ENCODE measurements around the gene RPAP3.

RPAP3 gene

DNA sequence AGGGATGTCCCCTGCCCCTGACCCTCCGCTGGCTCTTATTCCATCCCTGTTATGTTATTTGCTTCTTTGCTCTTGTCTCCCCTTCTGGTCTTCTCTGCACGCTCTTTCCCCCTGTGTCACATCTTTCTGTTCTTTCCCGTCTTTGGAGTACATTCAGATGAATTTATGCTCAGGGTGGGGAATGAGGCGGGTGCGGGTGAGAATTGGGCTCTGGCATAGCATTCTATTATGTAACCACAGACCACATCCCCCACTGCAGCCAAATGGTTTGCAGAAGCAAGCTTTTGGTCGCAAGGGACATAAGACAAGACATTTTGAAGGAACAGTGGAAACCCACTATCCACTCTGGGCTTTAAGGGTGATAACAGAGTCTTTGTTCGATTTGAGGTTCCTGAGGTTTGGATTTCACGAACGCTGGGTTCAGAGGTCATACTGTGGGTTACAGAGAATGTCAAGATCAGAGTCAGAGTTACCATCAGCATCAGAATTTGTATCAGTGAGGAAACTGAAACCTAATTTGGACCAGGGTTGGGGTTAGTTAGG is 15.7 kb upstream of the RPAP3 start:
- DNase-seq (ENCODE audit: low read depth): no peak

GRCh38 chr12:47718531-47718930 is 12.7 kb upstream of the RPAP3 start:
- DNase-seq (ENCODE audit: low read depth): no peak

GRCh38 chr12:47717443-47718193 is 11.8 kb upstream of the RPAP3 start:
- DNase-seq (ENCODE audit: low read depth): peak; percentile 90

- DNase-seq (ENCODE audit: low read depth): no peak
Measured at GRCh38 chr12:47717046-47717442, 11.2 kb upstream of the RPAP3 start.

DNA sequence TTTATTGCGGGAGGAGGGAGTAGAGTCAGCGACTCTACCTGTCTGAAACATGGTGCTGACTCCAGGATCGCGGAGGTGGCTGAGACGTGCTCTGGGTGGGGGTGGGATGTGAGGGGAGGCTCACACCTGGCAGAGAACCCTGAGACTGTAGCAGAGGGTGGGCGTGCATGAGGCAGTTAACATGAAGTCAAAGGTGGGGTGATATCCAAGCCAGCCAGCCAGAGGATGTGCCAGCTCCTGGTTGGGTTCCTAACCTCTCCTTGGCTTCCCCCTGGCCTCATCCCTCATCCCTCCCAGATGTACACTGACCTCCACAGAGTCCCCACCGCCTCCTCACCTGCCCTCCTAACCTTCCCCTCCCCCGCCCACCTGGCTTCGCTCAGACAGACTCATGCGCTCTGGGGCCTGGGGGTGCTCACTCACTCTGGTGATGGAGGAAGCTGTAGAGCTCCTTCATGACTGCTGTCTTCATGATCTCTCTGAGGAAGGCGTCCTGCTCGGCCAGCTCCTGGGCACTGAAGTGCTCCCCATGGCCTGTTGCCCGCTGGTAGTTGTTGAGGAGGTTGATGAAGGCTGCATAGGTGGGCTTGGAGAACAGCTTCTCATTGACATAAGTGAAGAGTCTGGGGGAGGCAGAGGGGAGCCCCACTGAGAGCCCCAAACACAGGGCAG is 10.2 kb upstream of the RPAP3 start:
- DNase-seq (ENCODE audit: low read depth): no peak

DNA sequence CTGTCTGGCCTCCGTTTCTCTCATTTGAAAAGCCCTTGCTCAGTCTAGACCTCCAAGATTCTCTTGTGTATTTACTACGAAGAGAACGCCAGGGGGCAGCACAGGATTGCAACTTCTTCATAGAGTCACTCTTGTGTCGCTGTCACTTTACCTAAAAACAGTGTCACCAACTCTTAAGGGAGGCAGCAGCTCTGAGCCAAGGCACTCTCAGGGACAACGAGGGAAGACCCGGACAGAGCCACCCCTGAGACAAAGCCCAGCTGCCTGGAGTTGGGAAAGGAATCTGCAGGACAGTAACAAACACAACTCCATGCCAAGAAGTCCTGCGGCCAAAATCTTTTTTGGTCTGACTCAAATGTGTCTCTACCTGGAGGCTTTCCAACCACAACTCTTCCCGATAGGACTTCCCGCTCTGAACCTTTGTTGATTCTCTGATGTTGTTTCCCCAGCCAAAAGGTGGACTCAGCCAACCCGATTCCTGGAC is 9.6 kb upstream of the RPAP3 start:
- peak; percentile 78 for DNase-seq (ENCODE audit: low read depth)

DNA sequence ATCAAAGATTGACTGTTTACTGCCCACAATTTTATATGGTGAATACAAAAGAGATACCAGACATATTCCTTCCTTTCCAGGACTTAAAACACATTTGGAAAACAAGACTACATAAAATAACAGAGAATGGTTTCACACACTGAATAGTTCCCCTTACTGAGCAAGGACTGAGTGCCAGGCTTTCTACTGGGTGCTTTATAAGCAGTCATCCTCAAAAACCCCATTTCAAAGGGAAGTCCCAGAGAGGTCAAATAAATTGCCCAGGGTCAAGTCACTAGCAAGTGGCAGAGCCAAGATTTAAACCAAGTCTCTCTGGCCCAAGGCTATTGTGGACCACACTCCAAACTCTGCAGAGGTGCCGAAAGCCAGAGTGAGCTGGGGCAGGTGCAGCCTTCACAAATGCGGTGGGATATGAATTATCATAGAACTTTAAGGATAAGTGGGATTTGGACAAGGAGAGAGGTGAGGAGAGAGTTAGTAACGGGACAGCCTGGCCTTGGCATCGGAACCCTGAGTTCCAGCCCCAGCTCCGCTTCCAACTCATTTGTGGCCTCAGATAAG is 9.1 kb upstream of the RPAP3 start:
- no peak for DNase-seq (ENCODE audit: low read depth)

DNA sequence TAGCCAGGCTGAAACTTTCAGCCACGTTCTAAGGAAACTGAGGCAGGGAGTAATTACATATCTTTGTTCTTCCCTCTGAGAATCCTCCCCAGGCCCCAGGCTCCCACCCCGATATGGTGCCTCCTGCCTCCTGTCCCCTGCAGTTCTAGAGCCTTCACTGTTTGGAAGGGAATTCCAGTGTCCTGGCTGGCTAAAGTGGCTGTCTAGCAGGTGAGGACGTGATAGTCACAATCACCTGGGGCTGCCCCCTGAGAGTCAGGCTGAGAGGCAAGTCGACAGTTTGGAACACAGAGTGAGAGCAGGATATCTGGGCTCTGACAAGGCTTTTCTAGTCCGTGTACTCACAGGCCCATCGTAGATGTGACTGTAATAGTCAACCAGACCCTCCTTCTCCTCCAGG is 6.3 kb upstream of the RPAP3 start:
- DNase-seq (ENCODE audit: low read depth): no peak

DNA sequence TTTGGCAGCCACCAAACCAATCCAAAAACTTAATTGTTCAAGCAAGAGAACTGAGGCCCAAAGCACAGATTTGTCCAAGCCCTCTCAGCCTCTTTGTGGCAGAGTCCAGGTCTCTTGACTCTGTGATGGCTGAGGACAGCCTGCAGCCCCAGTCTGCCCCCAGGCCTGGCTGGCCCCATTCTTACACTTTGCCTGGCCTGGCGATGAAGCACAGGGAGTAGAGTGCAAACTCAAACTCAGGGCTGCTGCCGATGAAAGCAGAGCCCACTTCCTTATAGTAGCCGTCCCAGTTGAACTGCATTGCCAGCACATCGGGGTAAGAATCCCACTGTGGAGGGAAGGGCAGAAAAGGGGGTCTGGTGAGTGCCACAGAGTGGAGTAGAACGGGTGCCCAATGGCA is 5.6 kb upstream of the RPAP3 start:
- no peak for DNase-seq (ENCODE audit: low read depth)

DNA sequence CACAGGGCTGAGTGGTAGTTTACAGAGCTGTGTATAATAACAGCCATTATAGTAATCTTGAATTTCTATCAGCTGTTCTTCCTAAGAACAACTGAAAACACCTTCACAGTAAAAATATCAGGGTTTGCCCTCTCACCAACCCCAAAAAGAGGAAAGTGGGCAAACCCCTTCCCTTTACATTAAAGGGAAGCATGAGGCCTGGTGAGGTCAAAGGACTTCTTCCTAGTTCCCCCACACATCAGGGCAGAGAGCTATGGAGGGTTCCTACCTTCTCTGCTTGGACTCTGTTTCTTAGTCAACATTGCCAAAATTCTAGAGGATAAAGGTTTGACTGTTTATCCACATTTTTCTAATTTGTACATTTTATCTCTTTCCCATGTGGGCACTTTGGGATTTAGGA is 4.4 kb upstream of the RPAP3 start:
- DNase-seq (ENCODE audit: low read depth): no peak

- no peak for DNase-seq (ENCODE audit: low read depth)
Measured at GRCh38 chr12:47709671-47710070, 3.8 kb upstream of the RPAP3 start.

GRCh38 chr12:47709237-47709636 is 3.4 kb upstream of the RPAP3 start:
- DNase-seq (ENCODE audit: low read depth): no peak

DNA sequence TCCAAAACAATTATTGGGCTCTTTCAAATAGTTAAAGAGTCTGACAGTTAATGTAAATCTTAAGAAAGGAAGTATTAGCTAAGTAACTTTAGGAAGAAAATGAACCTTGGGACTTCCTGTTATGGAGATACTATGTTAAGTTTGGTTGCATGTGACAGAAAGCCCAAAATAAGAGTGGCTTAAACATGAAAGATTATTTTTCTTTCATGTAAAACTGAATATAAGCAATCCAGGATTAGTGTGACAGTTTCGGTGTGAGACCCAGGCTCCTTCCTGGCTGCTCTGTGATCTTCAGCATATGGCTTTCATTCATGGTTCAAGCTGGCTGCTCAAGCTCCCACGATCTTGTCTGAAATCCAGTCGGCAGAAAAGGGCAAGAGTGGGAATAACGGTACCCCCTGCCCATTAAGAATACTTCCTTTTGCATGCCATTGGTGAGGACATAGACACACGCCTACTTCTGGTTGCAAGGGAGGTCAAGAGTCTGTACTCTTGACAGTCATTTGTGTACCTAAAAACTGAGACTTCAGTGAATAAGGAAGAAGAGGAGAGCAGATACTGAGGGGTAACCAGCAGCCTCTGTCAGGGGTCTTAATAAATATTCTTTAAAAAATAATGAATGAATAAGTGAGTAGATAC is 2.2 kb upstream of the RPAP3 start:
- DNase-seq (ENCODE audit: low read depth): no peak

DNA sequence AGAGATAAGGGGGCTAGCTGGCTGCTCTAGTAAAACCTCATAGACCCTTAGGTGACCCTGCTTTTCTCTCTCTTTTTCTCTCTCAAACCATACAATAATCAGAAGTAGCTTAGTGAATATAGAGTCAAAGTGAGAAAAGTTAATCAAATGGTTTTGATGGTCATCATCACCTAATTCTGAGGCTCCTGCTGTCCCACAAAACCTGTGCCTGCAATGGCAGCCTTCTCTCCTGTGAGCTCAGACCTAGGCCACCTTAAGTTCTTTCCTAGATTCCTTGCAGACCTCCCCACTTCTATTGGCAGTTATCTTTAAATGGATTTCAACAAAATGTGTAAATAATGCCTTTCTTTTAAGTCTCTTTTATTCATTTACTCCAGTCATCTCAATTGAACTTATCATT is 1.5 kb upstream of the RPAP3 start:
- DNase-seq (ENCODE audit: low read depth): no peak

DNA sequence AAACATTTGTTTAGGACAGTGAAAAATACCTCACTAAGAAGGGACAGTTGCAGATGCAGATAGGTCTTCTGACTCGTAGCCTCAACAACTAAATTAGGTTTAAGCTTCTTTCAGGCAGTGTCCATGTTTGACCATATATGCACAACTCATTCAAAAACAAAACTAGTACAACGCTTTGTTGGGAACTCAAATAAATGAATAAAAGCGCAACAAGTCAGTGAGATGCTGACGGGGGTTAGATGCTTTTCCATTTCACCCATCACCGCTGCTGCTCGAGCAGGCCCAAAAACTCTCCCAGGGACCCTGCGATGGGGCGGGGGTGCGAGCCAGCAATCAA is 633 bp downstream of the RPAP3 start:
- no peak for DNase-seq (ENCODE audit: low read depth)

DNA sequence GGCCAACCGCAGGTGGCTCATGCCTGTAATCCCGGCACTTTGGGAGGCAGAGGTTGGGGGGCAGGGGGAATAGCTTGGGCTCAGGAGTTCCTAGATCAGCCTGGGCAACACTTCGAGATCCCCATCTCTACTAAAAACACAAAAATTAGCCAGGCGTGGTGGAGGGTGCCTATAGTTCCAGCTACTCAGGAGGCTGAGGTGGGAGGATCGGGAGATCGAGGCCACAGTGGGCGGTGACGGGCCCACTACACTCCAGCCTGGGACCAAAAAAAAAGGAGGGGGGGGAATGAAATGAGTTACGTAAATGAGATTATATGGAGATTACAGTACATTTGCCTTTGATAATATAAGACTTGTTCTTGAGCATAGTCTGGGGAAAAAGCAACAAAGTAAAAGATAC is 1.1 kb downstream of the RPAP3 start:
- DNase-seq (ENCODE audit: low read depth): no peak

DNA sequence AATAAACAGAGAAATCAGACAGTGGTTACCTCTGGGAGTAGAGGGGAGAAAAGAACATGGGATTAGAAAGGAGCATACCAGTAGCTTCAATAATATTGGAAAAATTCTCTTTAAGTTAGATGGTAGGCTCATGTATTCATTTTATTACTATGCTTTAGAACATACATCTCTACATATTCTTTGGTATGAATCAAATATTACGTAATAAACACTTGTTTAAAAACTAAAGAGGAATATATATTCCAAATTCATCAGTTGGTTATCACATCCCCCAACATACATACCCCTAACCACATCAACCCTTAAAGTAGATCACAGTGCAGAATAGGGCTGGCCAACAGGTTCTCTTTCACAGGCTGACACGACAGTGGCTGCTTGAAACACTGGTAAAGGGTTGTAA is 5.6 kb downstream of the RPAP3 start:
- DNase-seq (ENCODE audit: low read depth): no peak

- no peak for DNase-seq (ENCODE audit: low read depth)
Measured at GRCh38 chr12:47698631-47699030, 7.2 kb downstream of the RPAP3 start.

GRCh38 chr12:47698055-47698454 is 7.8 kb downstream of the RPAP3 start:
- no peak for DNase-seq (ENCODE audit: low read depth)

GRCh38 chr12:47689215-47689614 is 16.6 kb downstream of the RPAP3 start:
- no peak for DNase-seq (ENCODE audit: low read depth)

- no peak for DNase-seq (ENCODE audit: low read depth)
Measured at GRCh38 chr12:47687636-47688035, 18.2 kb downstream of the RPAP3 start.

DNA sequence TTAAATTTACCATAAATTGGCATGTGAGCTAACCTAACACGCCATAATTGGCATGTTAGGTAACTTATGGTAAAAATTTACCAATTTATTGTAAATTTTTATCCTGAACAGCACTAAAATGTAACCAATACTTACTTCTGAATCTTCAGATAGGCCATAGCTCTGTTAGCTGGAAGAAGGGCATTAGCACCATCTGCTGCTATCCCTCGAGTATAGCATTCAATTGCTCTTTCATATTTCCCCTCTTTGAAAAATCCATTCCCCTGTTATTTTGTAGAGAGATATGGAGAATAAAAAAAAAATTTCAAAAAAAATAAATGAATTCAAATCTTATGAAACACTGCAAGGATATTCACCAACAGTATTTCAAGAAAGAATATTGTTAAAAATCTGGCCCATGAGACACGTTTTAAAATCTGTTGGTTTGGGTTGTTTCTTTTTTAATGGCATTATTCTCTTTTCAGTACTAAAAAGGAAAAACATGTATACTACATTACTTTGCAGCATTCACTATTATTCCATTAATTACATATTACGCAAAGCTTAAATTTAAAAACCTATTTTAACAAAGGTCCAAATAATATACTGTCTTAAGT is 19.1 kb downstream of the RPAP3 start:
- peak; percentile 65 for DNase-seq (ENCODE audit: low read depth)

Measured in EH (cell line).